Stimulated activated naive CD8-positive, alpha-beta T cell treated with anti-CD3 and anti-CD28 coated beads, Interleukin-15, Interleukin-2, amounts not matched to agents 100 U/mL and 50 U/mL, for 24 hours (primary cell): ENCODE measurements around the gene PBRM1.

Source experiments
- ATAC-seq: fragments of 150-1000 bp; cut with Tn5 transposase; one replicate; pipeline ENCODE4 v1.10.0; 2021
- DNase-seq: peaks from one replicate; pipeline ENCODE4 v3.0.0; 2021

Gene PBRM1

GRCh38 chr3:52670621-52671521 is 14.8 kb downstream of the PBRM1 start:
- peak; percentile 40 for DNase-seq
- peak; percentile 96 for ATAC-seq

GRCh38 chr3:52663098-52663497 is 22.6 kb downstream of the PBRM1 start:
- no peak for ATAC-seq
- DNase-seq = no peak

GRCh38 chr3:52660046-52660445 is 25.7 kb downstream of the PBRM1 start:
- ATAC-seq (no peak), DNase-seq (no peak)

DNA sequence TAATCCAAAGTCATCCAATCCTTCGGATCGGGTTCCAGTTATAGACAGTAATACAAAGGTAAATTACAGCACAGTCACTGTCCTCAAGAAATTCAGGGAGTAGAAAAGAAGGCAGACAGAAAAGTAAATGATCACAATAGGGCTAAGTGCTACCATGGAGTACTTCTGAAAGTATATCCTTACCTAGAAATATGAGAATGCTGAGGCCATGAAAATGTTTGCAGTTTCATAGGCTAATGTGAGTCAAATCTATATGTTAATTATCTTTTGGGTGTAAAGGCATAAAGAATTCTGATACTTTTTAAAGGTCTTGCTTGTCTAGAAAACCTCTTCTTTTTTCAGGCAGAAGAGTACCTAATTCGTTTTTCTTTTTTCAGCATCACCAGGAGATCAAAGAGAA is 29.8 kb downstream of the PBRM1 start:
- ATAC-seq = no peak
- no peak for DNase-seq

GRCh38 chr3:52651592-52651991 is 34.1 kb downstream of the PBRM1 start:
- no peak for ATAC-seq
- DNase-seq = no peak

DNA sequence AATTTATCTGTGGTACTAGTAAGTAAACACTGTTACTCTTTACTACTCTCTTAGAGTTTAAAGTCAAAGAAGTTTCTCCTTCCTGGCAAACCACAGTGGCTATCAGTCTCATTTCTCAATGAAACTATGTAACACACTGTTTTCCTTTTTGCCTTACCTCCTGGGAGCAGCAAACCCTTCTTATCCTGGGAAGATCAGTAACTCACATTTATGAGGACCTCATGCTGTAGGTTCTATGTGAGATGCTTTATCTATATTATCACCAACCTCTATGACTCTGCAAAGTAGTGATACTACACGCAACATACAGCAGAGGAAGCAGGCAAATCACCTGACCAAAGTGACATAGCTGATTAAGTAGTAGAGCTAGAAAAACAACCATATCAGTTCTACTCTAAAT is 35.3 kb downstream of the PBRM1 start:
- DNase-seq = no peak
- no peak for ATAC-seq

DNA sequence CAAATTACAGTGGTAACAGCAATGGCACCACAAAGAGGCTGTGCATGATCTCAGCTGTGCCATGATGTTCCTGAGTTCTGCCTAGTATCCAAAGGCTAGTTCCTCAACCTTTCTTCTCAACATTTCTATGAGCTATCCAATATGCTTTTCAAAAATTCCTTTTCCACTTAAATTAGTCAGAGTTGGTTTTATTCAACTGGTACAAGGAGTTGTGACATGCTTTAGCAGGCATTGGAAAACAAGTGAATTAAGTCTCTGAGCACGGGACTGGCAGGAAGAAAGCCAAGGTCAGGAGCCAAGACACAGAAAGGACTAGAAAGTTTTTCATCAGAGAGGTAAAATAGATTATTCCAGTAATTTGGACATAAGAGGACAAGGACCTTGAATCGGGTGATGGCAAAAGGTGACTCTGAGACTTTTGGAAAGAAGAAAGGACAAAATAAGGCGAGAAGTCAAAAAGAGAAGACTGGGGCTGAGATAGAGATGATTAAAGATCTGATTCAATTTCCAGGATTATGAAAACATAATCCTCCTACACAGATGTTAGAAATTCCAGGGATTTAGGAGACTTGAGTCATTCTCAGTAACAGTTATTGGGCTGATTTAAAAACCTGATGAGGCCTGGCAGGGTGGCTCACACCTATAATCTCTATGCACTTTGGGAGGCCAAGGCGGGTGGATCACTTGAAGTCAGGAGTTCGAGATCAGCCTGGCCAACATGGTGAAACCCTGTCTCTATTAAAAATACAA is 36.1 kb downstream of the PBRM1 start:
- DNase-seq = no peak

GRCh38 chr3:52645549-52645948 is 40.2 kb downstream of the PBRM1 start:
- DNase-seq (no peak), ATAC-seq (no peak)

More for the DNA sequence above, 36.1 kb downstream of the PBRM1 start:
- no peak for ATAC-seq

- ATAC-seq = no peak
Measured at GRCh38 chr3:52636673-52637072, 49.0 kb downstream of the PBRM1 start.

DNA sequence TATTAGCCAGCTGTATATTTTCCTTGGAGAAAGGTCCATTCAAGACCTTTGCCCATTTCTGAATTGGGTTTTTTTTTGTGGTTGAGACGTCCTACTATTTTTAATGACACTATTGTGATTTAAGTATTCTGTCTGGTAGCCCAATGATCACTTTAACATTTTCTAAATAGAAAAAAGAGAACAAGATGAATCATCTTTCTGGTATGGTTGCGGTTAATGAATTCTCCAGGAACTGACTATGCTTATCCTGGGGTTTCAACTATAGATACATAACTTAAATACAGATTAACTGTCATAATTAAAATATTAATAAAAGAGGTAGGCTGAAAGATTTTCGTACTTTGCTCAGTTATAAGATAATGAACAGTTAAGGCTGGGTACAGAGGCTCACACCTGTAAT is 51.9 kb downstream of the PBRM1 start:
- no peak for ATAC-seq
- DNase-seq = no peak

More at GRCh38 chr3:52636673-52637072, 49.0 kb downstream of the PBRM1 start:
- DNase-seq = no peak

DNA sequence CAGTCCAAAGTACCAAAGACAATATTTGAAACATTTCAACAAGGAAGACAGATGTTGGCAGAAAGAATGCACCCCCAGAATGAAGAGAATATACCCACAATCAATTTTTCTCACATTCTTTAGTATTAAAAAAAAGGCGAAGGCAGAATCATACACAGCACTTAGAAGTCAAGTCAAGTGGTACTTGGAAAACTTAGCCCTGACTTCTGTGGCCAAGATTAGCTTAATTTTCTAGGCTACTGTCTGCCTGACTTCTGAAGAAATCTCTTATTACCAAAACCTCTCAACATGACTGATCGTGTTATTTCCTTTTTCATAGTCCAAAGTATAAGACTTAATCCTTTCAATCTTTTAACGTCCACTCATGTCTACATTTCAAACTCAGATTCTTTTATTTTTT is 60.7 kb downstream of the PBRM1 start:
- no peak for ATAC-seq
- no peak for DNase-seq

DNA sequence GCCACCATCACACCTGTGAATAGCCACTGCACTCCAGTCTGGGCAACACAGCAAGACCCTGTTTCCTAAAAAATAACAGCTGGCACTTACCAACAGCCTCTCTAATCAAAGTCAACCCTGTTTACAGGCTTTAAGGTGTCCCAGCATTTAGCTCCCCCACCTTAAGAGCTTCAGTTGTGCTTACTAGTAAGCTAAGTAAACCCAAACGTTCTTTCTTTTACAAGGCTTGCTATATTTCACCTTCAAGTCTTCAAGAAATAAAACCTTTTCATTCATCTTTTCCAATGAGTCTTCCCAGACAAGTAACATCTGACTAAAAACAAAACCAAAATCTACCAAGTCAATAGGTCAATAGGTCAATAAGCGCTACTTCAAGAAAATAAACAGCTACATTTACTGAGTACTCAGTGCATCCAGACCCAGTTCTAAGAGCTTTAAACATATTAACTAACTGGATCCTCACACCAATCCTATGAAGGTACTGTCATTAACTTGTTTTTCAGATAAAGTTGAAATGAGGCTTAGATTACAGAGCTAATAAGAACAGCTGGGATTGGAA is 62.4 kb downstream of the PBRM1 start:
- ATAC-seq (peak; percentile 40), DNase-seq (no peak)

DNA sequence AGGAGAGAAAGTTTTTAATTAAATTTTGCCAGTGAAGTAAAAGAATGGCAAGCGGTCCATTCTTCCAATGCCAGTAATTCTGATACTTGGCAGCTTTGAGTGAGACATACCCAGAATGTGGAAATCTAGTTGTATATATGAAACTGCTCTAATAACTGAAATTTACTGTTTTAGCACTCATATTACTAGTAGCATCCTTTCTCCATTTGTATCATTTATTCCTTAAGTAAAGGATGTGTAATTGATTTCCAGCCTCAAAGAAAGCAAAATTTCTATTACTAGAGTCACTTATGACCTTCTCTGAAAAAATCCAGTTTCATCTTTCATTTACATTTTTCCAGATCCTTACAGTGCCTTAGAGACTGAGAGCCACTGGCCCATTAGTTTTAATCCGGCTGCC is 65.1 kb downstream of the PBRM1 start:
- ATAC-seq = no peak
- DNase-seq = no peak

DNA sequence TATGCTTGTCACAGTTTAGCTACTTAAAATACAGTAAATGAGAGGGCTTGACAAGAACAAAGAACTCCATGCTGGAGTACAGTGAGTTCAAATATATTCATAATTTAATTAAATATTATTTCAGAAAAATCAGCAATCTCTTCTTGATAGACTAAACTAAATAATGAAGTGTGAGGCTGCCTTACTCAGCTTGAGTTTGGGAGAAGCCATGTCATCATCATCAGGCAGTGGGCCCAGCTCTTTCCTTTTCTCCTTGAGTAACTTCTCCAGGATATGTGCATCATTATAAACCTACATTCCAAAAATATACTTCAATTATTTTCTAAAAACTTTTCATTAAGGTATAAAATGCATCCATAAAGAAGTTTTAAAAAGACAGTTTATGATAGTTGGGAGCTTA is 70.5 kb downstream of the PBRM1 start:
- ATAC-seq (no peak), DNase-seq (no peak)

DNA sequence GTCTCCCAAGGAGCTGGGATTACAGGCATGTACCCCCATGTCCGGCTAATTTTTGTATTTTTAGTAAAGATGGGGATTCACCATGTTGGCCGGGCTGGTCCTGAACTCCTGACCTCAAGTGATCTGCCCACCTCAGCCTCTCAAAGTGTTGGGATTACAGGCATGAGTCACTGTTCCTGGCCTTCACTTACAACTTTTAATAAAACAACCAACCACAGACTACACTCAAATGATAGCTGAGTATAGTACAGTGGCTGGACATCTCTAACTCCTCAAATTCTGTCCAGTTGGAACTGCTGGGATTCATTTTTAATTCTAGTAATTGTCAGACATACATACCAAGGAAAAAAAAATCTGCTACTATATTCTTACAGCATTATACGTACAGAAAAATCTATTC is 71.0 kb downstream of the PBRM1 start:
- DNase-seq (no peak), ATAC-seq (no peak)

DNA sequence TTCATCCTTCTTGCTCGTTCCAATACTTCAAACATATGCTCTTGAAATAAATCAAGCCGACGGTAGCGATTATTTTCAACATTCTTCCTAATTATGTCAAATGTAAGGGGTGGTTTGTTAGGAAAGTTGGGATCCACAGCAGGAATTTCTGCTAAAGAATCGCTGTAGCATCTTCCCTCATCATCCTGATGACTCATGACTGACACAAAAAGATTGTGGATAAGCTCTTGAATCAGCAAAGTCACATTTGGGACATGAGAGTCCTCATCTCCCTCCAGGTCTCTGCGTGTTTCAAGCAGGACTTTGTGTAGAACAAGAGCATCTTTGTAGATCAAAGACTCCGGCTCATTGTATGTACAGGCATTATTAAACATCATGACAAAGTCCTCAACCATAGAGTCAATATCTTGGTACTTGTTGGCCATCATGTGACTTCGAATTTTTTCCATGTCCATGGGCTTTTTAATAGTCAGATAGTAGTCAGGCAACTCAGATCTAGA is 76.3 kb downstream of the PBRM1 start:
- DNase-seq (no peak), ATAC-seq (no peak)

DNA sequence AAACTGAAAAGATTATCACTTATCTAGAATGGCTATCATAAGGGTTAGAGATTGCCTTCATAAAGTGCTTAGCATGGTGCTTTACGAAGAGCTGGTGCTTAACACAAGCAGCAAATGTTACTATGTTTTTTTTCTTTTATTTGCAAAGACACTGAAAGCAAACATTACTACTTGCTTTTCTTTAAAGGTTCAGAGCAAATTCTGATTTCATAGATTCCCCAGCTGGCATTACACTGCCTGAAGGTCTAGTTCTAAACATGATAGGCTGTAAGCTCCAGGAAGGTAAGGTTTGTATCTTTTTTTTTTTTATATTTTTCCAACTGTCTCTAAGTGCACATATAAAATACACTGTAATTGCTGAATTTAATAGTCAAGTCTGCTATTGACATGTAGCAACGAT is 77.4 kb downstream of the PBRM1 start:
- ATAC-seq (no peak), DNase-seq (no peak)

DNA sequence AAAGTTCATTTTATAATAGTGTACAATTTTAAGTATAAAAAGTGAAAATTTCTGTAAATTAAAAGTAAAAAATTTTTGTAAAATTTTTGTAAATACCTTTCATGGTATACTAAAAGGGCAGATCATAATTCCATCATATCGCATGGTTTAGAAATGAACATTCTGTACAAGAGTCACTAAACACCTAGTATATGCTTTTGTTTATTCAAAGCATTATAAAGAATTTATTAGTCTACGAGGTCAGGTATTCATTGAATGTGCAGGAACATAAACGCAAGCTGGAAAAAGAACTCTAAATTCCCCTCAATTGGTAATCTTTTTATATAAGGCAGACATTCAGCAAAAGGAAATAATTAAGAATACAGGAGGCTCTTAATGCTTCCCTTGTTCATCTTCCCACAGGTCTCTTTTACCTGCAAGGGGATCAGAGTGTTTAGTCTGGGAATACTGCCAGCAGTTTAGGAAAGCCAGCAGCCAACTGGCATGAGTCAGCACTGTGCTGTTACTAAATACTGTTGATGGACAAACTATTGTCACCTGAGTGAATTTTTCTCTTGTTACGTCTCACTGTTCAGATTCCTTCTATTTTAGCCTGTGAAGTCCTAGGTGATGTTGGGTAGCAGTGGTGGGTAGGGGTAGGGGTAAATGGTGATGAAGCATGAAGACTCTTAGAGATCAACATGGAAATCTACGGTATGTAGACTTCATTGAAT is 79.2 kb downstream of the PBRM1 start:
- ATAC-seq (no peak), DNase-seq (no peak)

GRCh38 chr3:52600258-52600657 is 85.5 kb downstream of the PBRM1 start:
- no peak for ATAC-seq
- no peak for DNase-seq

- DNase-seq = no peak
- no peak for ATAC-seq
Measured at GRCh38 chr3:52596658-52597265, 89.0 kb downstream of the PBRM1 start.

GRCh38 chr3:52593103-52593502 is 92.6 kb downstream of the PBRM1 start:
- DNase-seq (no peak), ATAC-seq (no peak)
